HUES48 (cell line): ENCODE measurements around the gene FBLIM1.

Experiments
- H3K27ac ChIP-seq: one replicate; pipeline ENCODE4 v1.7.0; 2013; ENCODE audit warnings: low read depth, low read length, inconsistent platforms
- H3K27me3 ChIP-seq: 2 replicates; pipeline ENCODE4 v1.6.1; 2013; ENCODE audit warnings: mild to moderate bottlenecking, low read length; ENCODE audit not compliant: control insufficient read depth, insufficient read depth
- H3K36me3 ChIP-seq: 2 replicates; pipeline ENCODE4 v1.6.1; 2013; ENCODE audit warnings: low read length; ENCODE audit not compliant: control insufficient read depth, insufficient read depth
- H3K4me1 ChIP-seq: 2 replicates; pipeline ENCODE4 v1.6.1; 2013; ENCODE audit warnings: mild to moderate bottlenecking, low read length; ENCODE audit not compliant: control insufficient read depth, insufficient read depth
- H3K4me3 ChIP-seq: 2 replicates; pipeline ENCODE4 v1.5.1; 2013; ENCODE audit warnings: mild to moderate bottlenecking, low read depth, low read length
- H3K9ac ChIP-seq: 2 replicates; pipeline ENCODE4 v1.6.1; 2013; ENCODE audit warnings: mild to moderate bottlenecking, low read depth, low read length, moderate library complexity
- H3K9me3 ChIP-seq: 2 replicates; pipeline ENCODE4 v1.6.1; 2013; ENCODE audit warnings: low read length; ENCODE audit not compliant: control insufficient read depth, insufficient read depth

Gene FBLIM1

GRCh38 chr1:15758343-15758931 is at the start of gene FBLIM1:
TSS of gene FBLIM1 (plus strand) at chr1:15758795. CDS start at chr1:15764984, 6,189 bp downstream.
- H3K4me3 ChIP-seq, result peak within 1 kb of the TSS; percentile 76
- H3K4me1 ChIP-seq, result peaks cover 35% of the 10 kb centered on the region
- H3K27ac ChIP-seq, result peak within 1 kb of the TSS; percentile 78
- H3K9ac ChIP-seq, result peak within 1 kb of the TSS; percentile 87
- peaks cover 4% of the 10 kb centered on the region; the same call in 1 of the 2 replicates for H3K36me3 ChIP-seq
- H3K9me3 ChIP-seq, result no peaks in the 10 kb centered on the region
- no peaks in the 10 kb centered on the region for H3K27me3 ChIP-seq

- H3K9ac ChIP-seq, result no peak overlapping the region
- H3K4me3 ChIP-seq, result no peak overlapping the region
Measured at GRCh38 chr1:15709226-15709625, 49.4 kb upstream of the FBLIM1 start.

GRCh38 chr1:15712168-15712567 is 46.4 kb upstream of the FBLIM1 start:
- H3K27ac ChIP-seq, result no peak overlapping the region
- H3K4me1 ChIP-seq, result no peaks in the 10 kb centered on the region
- no peak overlapping the region for H3K9ac ChIP-seq
- H3K36me3 ChIP-seq, result peaks cover 15% of the 10 kb centered on the region
- H3K9me3 ChIP-seq, result no peaks in the 10 kb centered on the region
- no peak overlapping the region for H3K4me3 ChIP-seq
- no peaks in the 10 kb centered on the region for H3K27me3 ChIP-seq

More at GRCh38 chr1:15709226-15709625, 49.4 kb upstream of the FBLIM1 start:
- Histone ChIP-seq H3K27ac (no peak overlapping the region), H3K4me1 (no peaks in the 10 kb centered on the region), H3K27me3 (no peaks in the 10 kb centered on the region), H3K9me3 (no peaks in the 10 kb centered on the region), H3K36me3 (peaks cover 7% of the 10 kb centered on the region; the same call in 1 of the 2 replicates)

- H3K27ac ChIP-seq, result no peak overlapping the region
- H3K9me3 ChIP-seq, result no peaks in the 10 kb centered on the region
- H3K4me3 ChIP-seq, result no peak overlapping the region
- no peaks in the 10 kb centered on the region for H3K27me3 ChIP-seq
- no peak overlapping the region for H3K9ac ChIP-seq
- H3K4me1 ChIP-seq, result no peaks in the 10 kb centered on the region
- peaks cover 31% of the 10 kb centered on the region for H3K36me3 ChIP-seq
Measured at GRCh38 chr1:15714406-15715136, 44.0 kb upstream of the FBLIM1 start.

- H3K4me1 ChIP-seq, result no peaks in the 10 kb centered on the region
- no peaks in the 10 kb centered on the region for H3K9me3 ChIP-seq
- no peak overlapping the region for H3K27ac ChIP-seq
- H3K4me3 ChIP-seq, result no peak overlapping the region
- H3K9ac ChIP-seq, result no peak overlapping the region
- peaks cover 53% of the 10 kb centered on the region for H3K36me3 ChIP-seq
- H3K27me3 ChIP-seq, result no peaks in the 10 kb centered on the region
Measured at GRCh38 chr1:15717418-15718125, 41.0 kb upstream of the FBLIM1 start.

- no peak overlapping the region for H3K9ac ChIP-seq
- H3K36me3 ChIP-seq, result peaks cover 59% of the 10 kb centered on the region
- no peaks in the 10 kb centered on the region for H3K9me3 ChIP-seq
- H3K4me3 ChIP-seq, result no peak overlapping the region
- no peaks in the 10 kb centered on the region for H3K27me3 ChIP-seq
- no peak overlapping the region for H3K27ac ChIP-seq
- H3K4me1 ChIP-seq, result no peaks in the 10 kb centered on the region
Measured at GRCh38 chr1:15718199-15718601, 40.4 kb upstream of the FBLIM1 start.

- no peaks in the 10 kb centered on the region for H3K27me3 ChIP-seq
- H3K9me3 ChIP-seq, result no peaks in the 10 kb centered on the region
- no peak overlapping the region for H3K9ac ChIP-seq
- H3K36me3 ChIP-seq, result peaks cover 59% of the 10 kb centered on the region
- no peak overlapping the region for H3K27ac ChIP-seq
- no peaks in the 10 kb centered on the region for H3K4me1 ChIP-seq
- H3K4me3 ChIP-seq, result no peak overlapping the region
Measured at GRCh38 chr1:15719381-15720120, 39.0 kb upstream of the FBLIM1 start.

- H3K9me3 ChIP-seq, result no peaks in the 10 kb centered on the region
- no peaks in the 10 kb centered on the region for H3K4me1 ChIP-seq
- H3K27me3 ChIP-seq, result no peaks in the 10 kb centered on the region
- peaks cover 65% of the 10 kb centered on the region for H3K36me3 ChIP-seq
- H3K27ac ChIP-seq, result no peak overlapping the region
- H3K9ac ChIP-seq, result no peak overlapping the region
- no peak overlapping the region for H3K4me3 ChIP-seq
Measured at GRCh38 chr1:15720861-15721260, 37.7 kb upstream of the FBLIM1 start.

GRCh38 chr1:15722411-15722810 is 36.2 kb upstream of the FBLIM1 start:
- Histone ChIP-seq H3K4me3 (no peak overlapping the region), H3K9me3 (no peaks in the 10 kb centered on the region), H3K36me3 (peaks cover 65% of the 10 kb centered on the region), H3K27me3 (no peaks in the 10 kb centered on the region), H3K4me1 (no peaks in the 10 kb centered on the region), H3K9ac (no peak overlapping the region), H3K27ac (no peak overlapping the region)

GRCh38 chr1:15722836-15723532 is 35.6 kb upstream of the FBLIM1 start:
- no peak overlapping the region for H3K4me3 ChIP-seq
- no peaks in the 10 kb centered on the region for H3K9me3 ChIP-seq
- H3K36me3 ChIP-seq, result peaks cover 65% of the 10 kb centered on the region
- H3K27ac ChIP-seq, result no peak overlapping the region
- no peak overlapping the region for H3K9ac ChIP-seq
- H3K4me1 ChIP-seq, result no peaks in the 10 kb centered on the region
- no peaks in the 10 kb centered on the region for H3K27me3 ChIP-seq
